Activated CD8-positive, alpha-beta memory T cell treated with anti-CD3 and anti-CD28 coated beads, Interleukin-2, amount 50 U/mL, for 24 hours (primary cell): ENCODE results near the gene ANKRD23.

ENCODE experiments used
- DNase-seq: peaks from one replicate; pipeline ENCODE4 v3.0.0-alpha.2; 2020; ENCODE audit errors: extremely low read depth

Gene ANKRD23

GRCh38 chr2:96877631-96878092 is 33.8 kb upstream of the ANKRD23 start:
- no peak for DNase-seq

DNA sequence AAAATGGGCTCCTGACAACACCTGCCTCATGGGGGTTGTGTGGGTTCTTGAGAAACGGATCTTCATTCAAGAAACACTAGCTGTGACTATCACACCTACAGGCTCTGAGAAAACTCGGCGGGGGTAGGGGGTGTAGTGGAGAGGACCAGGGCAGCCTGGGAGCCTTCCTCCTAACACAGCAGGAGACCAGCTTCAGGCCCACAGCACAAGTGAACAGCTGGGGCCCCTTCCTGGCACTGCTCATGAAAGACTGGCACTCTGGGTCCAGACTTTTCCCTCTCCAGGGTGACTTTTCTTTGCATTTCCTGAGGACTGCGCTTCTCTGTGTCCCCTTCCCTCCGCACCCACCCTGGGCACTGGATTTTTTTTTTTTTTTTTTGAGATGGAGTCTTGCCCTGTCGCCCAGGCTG is 33.2 kb upstream of the ANKRD23 start:
- no peak for DNase-seq

DNA sequence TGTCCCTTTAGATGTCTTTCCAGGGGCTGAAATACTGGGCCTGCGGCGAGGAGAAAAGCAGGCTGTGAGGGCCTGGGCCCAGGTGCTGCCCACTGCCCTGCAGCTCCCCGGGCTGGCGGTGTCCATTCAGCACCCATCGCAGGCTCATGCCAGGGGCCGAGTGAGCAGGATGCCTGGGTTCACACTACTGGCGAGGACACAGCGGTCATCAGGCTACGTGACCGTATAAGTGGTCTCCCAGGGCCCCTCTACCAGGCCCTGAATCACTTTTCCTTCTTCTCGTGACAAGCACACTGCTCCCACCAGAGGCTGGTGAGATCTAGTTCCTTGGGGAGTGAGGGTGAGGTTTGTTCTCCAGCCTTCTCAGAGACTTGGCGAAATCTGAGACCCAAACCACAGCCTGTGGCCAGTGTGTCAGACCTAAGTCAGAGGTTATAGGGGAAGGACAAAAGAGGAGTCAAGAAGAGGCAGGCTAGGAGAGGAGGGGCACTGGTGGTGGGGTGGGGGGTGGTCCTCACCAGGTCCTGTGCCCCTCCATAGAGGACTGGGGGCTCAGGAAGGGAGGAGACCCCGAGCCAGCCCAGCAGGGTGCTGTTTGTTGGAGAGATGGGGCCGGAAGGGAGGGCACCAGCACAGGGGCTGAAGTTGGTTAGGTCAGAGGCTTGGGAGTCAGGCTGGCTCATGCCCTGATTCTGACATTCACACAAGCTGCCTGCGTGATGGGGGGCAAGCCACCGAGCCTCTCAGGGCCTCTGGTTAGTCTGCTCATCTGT is 32.6 kb upstream of the ANKRD23 start:
- DNase-seq: no peak

- no peak for DNase-seq
Observed at GRCh38 chr2:96875498-96876268, 31.9 kb upstream of the ANKRD23 start.

- DNase-seq: no peak
Observed at GRCh38 chr2:96874198-96874831, 30.5 kb upstream of the ANKRD23 start.

GRCh38 chr2:96873651-96874096 is 29.9 kb upstream of the ANKRD23 start:
- DNase-seq: no peak

- DNase-seq: no peak
Observed at GRCh38 chr2:96872591-96873349, 28.9 kb upstream of the ANKRD23 start.

DNA sequence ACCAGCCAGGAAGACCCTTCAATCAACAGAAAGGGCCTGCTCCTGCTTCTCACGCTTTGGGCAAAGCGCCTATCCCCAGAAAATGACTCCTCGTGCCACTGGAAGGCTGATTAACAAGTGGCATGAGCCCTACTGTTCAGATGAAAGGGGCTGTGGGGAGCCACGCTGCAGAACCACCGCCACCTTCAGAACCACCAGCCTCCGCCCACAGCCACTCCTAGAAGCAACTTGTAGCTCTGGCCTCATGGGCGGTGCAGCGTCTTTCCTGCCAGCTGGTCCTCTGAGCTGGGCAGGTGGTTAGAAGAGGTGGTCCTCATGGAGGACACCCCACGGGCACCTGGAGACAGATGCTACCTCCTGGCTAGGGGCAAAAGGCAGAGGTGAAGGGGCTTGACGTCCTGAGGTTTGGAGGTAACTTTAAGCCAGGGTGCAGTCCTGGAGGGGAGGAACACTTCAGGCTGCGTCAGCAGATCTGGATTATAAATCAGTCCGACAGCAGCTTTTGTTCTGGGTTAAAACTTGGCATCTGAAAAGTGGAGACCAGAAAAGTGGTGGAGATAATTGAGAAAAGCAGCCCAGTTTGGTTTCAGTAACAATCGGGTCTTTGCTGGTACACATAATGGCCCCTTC is 26.9 kb upstream of the ANKRD23 start:
- no peak for DNase-seq

DNA sequence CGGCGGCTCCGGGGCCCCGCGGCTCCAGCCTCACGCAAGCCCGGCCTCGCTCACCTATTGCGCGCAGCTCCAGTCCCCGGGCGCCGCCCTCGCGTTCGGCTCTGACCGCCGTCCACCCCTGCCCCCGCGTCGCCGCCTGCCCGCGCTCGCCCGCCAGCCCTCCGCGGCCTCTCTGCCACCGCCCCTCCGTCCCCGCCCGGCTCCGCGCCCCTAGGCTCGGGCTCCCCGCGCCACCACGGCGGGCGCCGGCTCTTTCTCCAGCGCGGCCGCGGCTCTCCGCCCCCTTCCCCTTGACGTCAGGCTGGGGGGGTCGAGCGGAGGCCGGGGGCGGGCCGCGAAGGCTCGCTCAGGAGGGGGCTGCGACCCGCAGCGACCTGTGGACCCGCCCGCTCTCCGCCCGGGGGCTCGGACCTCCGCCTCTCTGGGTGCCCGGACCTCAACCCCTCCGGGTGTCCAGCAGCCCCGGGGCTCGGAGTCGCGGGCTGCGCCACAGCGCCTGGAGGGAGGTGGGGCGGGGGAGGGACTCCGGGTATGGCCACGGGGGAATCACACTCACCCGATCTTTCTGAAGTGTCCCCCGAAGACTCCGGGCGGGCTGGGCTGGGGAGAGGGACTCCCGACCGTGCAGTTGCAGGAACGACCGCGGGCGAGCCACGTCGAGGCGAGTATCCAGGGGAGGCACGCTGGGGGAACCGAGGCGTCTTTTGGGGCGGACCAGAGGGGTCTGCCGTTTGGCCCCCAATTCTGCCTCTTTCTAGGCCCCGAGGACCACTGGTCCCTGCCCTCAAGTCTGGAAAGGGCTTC is 26.2 kb upstream of the ANKRD23 start, which contains the start of gene SEMA4C:
SEMA4C (minus strand) TSS at position 259 of the 804 bp plus-strand sequence. CDS start 2,194 bp downstream, outside the sequence.
- DNase-seq: no peak

GRCh38 chr2:96869281-96869821 is 25.5 kb upstream of the ANKRD23 start:
- no peak for DNase-seq

DNA sequence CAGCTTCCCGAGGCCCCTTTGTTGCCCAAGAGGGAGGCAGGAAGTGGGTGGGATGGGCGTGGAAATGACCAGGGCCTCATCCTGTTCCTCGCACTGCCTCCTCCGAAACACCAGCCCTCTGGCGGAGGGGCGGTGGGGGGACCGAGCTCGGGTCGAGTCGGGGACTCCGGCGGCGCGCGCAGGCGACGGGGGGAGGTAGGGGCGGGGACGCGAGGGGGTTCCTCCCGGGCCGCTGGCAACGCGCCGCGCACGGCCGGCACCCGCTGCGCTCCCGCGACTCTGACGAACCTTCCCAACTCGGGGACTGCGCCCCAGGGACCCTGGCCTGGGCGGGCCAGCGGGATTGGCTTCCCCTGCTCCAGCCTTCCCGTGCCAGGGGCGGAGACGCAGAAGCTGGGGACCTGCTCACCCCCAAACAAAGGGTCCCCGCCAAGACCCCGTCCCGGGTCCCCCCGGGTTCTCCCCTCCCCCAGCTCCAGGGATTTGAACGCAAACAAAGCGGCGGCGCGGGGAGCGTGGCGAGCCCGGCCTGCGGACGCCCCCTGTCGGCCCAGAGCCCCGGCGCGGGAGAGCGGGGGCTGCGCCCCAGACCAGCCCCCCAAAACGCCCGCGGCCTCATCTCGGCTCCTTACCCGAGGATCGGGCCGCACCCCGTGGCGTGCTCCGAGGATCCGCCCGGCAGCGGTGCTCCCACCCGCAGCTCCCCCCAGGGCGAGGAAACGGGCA is 24.9 kb upstream of the ANKRD23 start:
- DNase-seq: no peak

DNA sequence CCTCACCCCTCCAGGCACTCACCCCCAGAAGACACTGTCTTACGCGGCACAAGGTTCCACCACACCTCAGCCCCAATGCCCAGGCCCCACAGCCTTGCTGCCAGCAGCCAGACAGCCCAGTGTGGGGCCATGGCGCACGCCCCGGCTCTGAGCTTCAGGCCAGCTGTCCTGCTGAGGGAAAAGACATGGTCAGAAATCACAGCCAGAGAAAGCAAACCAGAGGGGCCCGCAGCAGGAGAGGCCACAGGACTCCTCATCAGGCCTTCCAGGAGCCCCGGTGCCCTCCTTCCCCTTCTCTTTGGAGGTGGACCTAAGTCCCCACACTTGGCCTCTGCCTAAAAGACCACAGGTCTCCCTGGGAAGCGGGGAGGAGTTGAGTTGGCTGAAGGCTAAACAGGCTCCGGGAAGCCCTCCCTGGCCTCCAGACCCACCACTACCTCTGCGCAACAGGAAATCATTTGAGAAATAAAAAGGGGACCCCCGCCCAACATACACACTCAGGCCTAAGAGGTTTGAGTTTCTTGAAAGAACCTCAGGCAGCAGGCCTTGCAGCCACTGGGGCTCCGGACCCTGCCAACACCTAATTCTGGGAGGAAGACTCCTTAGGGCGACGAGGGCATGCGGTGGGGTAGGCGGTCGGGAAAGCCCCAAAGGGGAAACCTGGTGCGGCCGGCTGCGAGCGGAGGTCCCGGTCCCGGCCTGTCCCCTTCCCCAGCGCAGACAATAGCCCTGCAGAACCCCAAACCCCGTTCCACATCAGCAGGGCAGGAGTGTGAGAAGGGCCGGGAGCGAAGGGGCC is 24.1 kb upstream of the ANKRD23 start:
- DNase-seq: no peak

- no peak for DNase-seq
Observed at GRCh38 chr2:96866986-96867755, 23.4 kb upstream of the ANKRD23 start.

- DNase-seq: no peak
Observed at GRCh38 chr2:96866586-96866985, 22.8 kb upstream of the ANKRD23 start.

- DNase-seq: no peak
Observed at GRCh38 chr2:96866149-96866548, 22.3 kb upstream of the ANKRD23 start.

DNA sequence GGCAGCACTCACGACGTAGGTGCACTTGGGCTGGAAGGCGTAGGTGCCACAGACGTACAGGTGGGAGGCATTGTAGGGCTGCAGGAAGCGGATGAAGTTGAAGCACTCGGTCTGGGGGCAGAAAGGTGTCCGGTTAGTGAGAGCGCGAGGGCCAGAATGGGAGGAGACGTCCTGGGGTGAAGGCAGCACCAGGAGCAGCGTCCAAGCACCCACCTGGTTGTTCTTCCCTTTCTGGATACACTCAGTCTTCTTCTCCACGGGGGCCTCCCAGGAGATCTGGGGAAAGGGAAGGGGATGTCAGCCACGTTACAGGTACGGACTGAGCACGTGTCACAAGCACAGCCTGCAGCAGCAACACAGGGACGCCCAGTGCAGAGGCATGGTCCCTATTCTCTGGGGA is 21.8 kb upstream of the ANKRD23 start:
- DNase-seq: no peak

DNA sequence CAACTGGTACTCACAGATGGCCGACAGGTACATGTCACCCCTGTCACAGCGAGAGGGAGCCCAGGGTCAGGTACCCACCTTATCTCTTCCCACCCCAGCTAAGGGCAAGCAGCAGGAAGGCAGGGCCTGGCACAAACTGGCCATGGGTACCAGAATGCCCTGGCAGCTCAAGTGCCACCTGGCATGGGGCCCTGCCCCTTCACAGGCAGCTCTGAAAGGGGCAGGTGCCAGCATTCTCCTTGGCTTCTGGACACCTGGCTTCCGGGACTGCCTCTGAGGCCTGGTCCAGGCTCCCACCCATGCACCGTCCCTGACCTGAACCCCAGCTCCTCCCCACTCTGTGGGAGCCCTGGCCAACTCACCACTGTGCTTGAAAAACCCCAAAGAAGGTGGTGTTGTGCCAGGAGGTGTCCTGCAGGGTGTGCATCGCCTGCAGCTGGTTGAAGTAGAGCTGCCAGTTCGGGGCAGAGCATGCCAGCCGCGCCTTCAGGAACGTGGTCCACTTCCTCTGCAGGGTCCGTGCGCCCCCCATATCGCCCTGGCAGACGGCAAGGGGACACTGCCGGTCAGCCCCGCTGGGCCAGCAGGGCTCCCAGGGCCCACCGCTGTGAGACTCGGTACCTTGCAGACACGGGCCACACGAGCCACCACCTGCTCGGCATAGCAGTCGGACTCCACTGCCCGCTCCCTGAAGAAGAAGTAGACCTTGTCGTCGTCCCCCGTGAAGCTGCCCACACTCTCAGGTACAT is 20.7 kb upstream of the ANKRD23 start:
- DNase-seq: no peak
